Epithelial cell of esophagus (primary cell): ENCODE measurements around the gene HTRA1.
A peak's percentile ranks its signal among the peaks of the same experiment; 100 is the strongest.

Experiments
- DNase-seq: peaks from one replicate; pipeline ENCODE4 v3.0.0; 2010; ENCODE audit warnings: low read depth
- H3K4me3 ChIP-seq: 2 replicates; pipeline ENCODE4 v1.5.1; 2011; ENCODE audit warnings: mild to moderate bottlenecking, low read length, control low read depth
- CTCF ChIP-seq: IDR thresholded peaks from 2 replicates; pipeline ENCODE4 v1.5.1; 2011; ENCODE audit warnings: low read depth, mild to moderate bottlenecking, low read length, control low read depth, inconsistent platforms; ENCODE audit not compliant: insufficient read depth; ENCODE audit errors: missing control alignments

Gene HTRA1

GRCh38 chr10:122421054-122421625 is 40.2 kb upstream of the HTRA1 start:
- DNase-seq, result peak; percentile 74
- no peak overlapping the region for H3K4me3 ChIP-seq
- no peak for TF ChIP-seq CTCF

GRCh38 chr10:122421742-122422141 is 39.6 kb upstream of the HTRA1 start:
- H3K4me3 ChIP-seq, result no peak overlapping the region
- DNase-seq, result no peak
- TF ChIP-seq CTCF, result no peak

- peak; percentile 18 for DNase-seq
Measured at GRCh38 chr10:122422266-122422989, 38.9 kb upstream of the HTRA1 start.

GRCh38 chr10:122424059-122424458 is 37.3 kb upstream of the HTRA1 start:
- H3K4me3 ChIP-seq, result no peak overlapping the region
- DNase-seq, result no peak
- no peak for TF ChIP-seq CTCF

More at GRCh38 chr10:122422266-122422989, 38.9 kb upstream of the HTRA1 start:
- TF ChIP-seq CTCF, result no peak
- H3K4me3 ChIP-seq, result no peak overlapping the region

- no peak for TF ChIP-seq CTCF
- no peak overlapping the region for H3K4me3 ChIP-seq
- DNase-seq, result no peak
Measured at GRCh38 chr10:122426829-122427228, 34.5 kb upstream of the HTRA1 start.

- no peak for TF ChIP-seq CTCF
- no peak overlapping the region for H3K4me3 ChIP-seq
- no peak for DNase-seq
Measured at GRCh38 chr10:122427280-122427679, 34.1 kb upstream of the HTRA1 start.
